Gastroesophageal sphincter (tissue), 4 donors: ENCODE data around the gene DOLPP1. TPM values are rescaled to one million over a fixed set of nuclear protein-coding genes. Genes with fewer than 3 reads are reported as not detected.

Experiments
- total RNA-seq, 4 donors: library from RNA; depleted of rRNA; stranded (reverse); fragments of >200 nt; gene quantifications; one replicate each; pipeline ENCODE4 v1.1.0, GENCODE V29; 2016

DOLPP1 gene
- total RNA-seq, 4 donors from 2014 or later, result 2.7 to 6.2 (median 6.0) TPM

Other genes with a start within 250 kb of the DOLPP1 start
- gene KYAT1, start 199.2 kb upstream of the DOLPP1 start, total RNA-seq, result 1 to 10 TPM; 3.4 to 7.9 (median 4.8) TPM
- 10 to 100 TPM; 38.1 to 95.1 (median 49.9) TPM for gene LRRC8A, start 199.0 kb upstream of the DOLPP1 start, total RNA-seq
- gene PHYHD1, start 160.1 kb upstream of the DOLPP1 start, total RNA-seq, result 10 to 100 TPM in 3 of 4 donors, 1 to 10 TPM in 1; 9.6 to 27.1 (median 25.4) TPM
- 10 to 100 TPM in 3 of 4 donors, 1 to 10 TPM in 1; 9.8 to 17.1 (median 13.0) TPM for gene DOLK, start 133.5 kb upstream of the DOLPP1 start, total RNA-seq
- 10 to 100 TPM; 18.6 to 32.7 (median 29.1) TPM for gene NUP188, start 133.4 kb upstream of the DOLPP1 start, total RNA-seq
- gene SH3GLB2, start 52.8 kb upstream of the DOLPP1 start, total RNA-seq, result 100 to 1,000 TPM in 1 of 4 donors, 10 to 100 TPM in 3; 80.3 to 123 (median 83.6) TPM
- 10 to 100 TPM; 16.2 to 38.3 (median 24.6) TPM for gene MIGA2, start 44.5 kb upstream of the DOLPP1 start, total RNA-seq
- gene CRAT, start 29.7 kb downstream of the DOLPP1 start, total RNA-seq, result 10 to 100 TPM; 59.6 to 91.2 (median 67.5) TPM
- 100 to 1,000 TPM in 1 of 4 donors, 10 to 100 TPM in 3; 58.7 to 100 (median 71.6) TPM for gene PTPA, start 30.3 kb downstream of the DOLPP1 start, total RNA-seq
- 10 to 100 TPM in 2 of 4 donors, 1 to 10 TPM in 2; 7.4 to 14.3 (median 10.4) TPM for gene IER5L, start 97.2 kb downstream of the DOLPP1 start, total RNA-seq